ENCODE measurements around the gene SPPL3.

SPPL3 gene

DNA sequence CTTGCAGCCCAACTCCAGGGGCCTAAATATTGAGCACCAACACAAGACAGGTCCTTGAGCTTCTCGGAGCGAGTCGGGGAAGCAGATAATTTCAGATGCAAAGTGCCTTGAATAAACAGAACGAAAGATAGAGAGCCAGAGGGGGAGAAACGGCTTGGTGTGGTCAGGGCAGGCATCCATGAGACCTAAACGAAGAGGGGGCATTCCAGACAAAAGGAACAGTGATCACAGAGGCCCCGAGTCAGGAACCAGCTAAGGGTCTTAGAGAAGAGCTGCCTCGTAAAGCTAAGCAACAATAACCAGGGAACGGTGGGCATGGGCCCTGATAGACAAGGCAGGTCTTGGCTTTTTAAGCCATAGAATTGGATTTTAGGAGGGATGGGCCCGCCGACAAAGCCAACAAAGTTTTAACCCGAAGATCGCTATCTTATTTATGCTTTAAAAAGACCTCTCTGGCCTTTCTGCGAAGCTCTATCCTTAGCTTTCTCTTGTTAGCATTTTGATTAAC lies 179.0 kb downstream of the SPPL3 start:
- no peak for DNase-seq (ENCODE audit: low spot score)

DNA sequence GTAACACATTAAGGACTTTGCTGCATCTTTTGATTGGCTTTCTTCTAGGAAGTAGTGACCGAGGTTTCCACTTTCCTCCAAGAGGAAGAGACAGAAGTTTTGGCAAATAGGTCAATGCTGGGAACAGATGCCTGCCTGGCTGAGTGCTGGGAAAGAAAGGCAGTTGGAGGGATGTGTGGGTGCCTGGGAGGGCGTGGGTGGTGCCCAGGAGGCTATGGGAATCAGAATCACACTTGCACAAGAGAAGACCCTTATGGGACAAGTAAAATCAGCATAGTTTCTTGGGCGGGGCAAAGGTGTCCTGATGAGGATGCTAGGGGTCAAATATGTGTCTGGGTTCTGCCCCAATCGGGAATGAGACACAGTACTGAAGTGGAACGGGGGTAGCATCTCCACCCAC lies 179.4 kb downstream of the SPPL3 start:
- no peak for DNase-seq (ENCODE audit: low spot score)

DNA sequence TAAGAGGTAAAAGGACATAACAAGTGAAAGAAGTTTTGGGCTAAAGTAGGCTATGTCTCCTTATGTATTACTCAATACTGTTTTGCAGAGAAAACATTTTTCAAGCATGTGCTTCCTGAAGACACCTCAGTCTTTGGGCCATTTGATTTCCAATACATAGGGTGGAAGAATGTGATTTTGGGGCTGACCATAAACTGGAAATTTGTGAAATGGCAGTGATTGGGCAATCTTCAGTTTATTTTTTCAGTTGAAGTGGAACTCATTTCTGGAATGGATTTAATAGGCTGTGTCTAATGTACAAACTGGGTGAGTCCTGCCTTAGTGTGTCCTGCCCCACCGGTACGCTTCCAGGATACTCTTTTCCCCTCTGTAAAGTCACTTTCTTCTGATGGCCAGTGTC lies 181.4 kb downstream of the SPPL3 start:
- no peak for DNase-seq (ENCODE audit: low spot score)

DNA sequence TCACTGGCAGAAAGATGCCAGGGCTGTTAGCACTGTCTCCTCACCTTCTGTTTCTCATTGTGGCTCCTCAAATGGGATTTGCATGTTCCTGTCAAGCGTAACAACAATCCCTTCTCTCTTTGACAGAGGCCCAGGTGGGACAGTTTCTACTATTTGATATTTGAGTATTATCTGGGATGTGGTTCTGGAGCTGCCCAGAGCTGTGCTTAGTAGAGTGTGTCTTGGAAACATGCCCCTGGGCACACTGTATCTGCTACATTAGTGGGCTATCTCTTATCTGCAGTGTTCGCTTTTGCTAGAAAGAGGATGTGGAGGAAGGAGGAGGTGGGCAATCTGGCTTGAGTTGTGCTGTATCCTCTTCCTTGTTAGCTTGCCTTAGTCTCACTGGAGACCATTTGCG lies 182.3 kb downstream of the SPPL3 start:
- DNase-seq (ENCODE audit: low spot score), result no peak

DNA sequence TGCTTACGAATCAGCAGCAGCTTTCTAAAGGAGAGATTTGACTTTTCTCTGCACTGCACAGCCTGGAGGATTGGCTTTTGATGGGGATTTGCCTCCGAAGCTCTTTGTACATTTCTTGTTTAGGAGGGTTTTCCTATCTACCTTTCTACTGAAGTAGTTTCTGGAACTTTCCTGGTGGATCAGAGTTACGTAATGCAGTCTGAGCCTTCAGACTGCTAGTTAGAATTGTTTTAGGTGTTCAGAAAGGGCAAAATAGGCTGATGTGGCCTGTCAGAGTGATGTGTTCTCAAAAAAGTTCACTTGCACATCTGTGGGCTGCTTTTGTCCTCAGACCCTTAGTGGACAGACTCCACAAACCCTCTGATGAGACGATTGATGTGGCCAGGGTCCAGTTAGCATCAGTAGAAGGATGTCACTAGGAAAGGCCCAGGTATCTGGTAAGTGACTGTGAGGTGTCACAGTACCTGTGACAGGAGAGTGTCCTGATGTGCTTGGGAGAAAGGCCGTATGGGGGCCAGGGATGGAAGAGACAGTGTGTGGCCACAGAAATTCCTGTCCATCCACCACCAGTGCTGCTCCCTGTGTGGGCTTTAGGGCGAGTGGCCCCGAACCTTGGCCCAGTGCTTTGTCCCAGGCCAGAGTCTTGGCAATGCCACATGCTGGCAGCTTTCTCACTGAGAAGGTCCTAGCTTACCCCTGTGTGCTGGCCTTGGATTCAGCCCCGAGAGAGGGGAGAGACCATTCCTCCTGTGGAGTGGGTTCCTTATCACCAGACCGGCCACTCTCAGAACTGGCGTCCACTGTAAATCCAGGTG lies 183.0 kb downstream of the SPPL3 start:
- no peak for DNase-seq (ENCODE audit: low spot score)

DNA sequence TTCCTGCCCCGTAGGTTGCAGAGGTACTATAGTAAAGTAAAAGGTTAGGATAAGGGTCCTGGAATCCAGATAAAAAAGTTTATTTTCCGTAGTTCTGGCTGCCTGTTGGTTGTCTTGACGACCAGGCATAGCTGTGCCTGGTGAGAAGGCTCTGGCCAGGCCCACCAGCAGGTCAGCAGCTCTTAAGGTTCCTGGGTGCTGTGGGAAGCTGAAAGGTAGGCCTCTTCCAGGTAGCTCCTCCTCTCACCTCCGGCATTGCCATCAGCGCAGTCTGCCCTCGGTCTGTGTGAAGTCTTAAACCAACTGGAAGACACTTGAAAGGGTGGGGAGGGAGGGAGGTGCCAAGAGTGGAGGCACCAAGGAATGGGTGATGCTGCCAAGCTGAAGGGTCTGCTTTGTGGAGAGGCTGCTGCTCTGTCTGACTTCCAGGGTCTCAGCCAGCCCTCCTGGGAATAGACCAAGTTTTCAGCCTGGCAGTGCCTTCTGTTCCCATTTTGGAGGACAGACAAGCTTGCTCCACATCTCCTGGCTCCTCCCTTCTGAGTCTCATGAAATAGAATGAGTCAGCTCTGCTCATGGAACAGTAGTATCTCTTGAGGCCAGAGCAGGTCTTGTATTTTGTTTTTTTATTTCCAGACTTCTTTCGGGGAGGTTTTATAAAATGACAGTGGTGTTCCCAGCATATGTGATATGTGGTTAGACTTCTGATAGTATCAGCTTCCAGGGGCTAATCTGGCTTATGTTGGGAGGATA lies 183.7 kb downstream of the SPPL3 start:
- DNase-seq (ENCODE audit: low spot score), result peak; percentile 73

DNA sequence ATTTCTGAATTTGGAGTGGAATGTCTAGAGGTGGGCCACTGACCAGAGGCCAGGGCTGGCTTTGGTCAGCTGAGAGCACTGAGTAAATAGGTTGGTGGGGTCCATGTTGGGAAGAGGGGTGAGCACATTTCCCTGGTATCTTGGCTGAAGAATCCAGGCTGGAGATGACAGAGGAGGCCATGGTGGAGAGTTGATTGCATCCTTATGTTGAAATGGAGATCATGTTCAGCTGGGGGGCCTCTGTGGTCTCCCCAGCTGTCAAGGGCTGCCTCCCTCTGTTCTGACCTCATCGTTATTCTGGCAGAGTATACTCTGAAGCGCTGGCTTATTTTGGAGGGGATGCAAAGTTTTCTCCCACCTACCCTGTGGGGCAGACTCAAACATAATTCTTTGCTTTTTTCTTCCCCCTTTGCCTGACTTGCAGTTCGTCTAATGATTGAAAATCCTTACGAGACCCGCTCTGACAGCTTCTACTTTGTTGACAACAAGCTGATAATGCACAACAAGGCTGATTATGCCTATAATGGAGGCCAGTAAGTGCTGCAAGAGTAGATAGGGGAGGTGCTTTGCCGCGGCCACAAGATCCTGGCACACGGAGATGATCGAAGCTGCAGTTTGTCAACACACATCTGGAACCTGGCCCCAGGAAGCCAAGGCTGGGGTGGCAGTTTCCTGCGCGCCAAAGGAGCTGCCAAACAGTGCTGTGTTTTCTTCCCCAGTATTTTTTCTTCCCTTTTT lies 184.5 kb downstream of the SPPL3 start:
- DNase-seq (ENCODE audit: low spot score), result no peak

DNA sequence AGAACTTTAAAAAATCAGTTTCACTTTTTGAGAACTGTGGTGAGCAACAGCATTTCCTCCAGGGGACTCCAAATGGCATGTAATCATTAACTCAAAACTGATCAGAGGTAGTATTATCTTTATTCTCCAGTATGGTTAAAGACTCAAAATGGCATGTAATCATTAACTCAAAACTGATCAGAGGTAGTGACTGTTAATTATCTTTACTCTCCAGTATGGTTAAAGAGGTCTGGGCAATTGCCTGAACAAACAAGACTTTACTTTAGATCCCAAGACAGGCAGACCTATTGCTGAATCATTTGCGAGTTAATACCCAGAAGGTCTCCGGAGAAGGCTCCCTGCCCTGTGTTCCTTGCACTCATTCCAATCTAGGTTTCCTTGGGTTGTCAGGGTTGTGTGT lies 185.1 kb downstream of the SPPL3 start:
- DNase-seq (ENCODE audit: low spot score), result no peak

DNA sequence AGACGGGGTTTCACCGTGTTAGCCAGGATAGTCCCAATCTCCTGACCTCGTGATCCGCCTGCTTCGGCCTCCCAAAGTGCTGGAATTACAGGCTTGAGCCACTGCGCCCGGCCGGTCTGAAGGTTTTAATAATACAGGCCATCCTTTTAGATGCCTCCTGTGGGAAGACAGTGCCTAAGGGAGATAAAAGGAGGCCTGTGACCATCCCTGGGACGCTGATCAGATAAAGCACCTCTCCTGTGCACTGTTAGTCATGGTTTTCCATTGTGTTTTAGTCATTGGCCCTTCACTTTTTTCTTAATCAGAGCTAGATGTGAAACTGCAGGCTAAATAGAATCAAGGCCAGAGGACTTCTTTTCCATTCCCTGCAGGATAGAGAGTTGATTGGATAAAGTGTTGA lies 186.1 kb downstream of the SPPL3 start:
- DNase-seq (ENCODE audit: low spot score), result no peak

DNA sequence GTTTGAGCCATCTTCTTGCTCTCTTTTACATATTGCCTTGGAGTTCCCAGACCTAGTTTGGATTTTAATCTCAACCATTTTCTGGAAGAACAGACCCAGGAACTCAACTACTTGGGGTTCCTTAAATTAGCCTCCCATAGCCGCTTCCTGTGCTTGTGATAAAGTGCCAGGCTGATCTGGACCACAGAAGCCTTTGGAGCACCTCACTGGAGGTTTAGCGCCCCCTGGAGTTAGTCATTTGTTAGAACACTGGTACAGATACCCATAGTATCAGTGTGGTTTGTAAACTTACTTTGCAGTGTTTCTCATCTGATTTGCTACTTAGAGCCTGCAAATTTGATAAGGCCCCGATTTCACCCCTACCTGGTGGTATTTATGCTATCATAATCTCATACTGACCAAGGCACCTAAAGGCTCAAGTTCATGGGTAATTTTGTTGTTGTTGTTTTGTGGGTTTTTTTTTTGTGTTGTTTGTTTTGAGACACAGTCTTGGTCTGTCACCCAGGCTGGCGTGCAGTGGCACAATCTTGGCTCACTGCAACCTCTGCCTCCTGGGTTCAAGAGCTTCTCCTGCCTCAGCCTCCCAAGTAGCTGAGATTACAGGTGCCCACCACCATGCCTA lies 190.2 kb downstream of the SPPL3 start:
- peak; percentile 86 for DNase-seq (ENCODE audit: low spot score)

DNA sequence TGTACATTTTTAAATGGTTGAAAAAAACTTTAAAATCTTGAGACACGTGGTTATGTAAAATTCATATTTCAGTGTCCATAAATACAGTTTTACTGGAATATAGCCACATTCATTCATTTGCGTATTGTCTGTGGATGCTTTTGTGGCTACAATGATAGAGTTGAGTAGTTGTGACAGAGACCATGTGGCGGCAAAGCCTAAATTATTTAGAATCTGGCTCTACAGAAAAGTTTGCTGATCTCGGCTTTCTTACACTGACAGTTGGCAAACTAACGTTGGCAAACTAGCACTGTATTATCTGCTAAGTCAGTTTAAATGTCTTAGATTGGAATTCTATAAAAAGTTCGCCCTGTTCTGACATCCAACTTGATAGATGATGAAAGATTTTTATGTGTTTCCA lies 191.5 kb downstream of the SPPL3 start:
- no peak for DNase-seq (ENCODE audit: low spot score)
